ENCODE results near the gene TEX11. TPM values are rescaled to one million over a fixed set of nuclear protein-coding genes. Genes with fewer than 3 reads are reported as not detected.

The TEX11 gene
- not detected in 2 replicates for total RNA-seq

GRCh38 chrX:70908541-70908940, at the start of gene TEX11:
Gene TEX11 (minus strand): TSS chrX:70908711. CDS start chrX:70907789, 922 bp downstream.

Other genes starting within 250 kb of the TEX11 start
- not detected in 2 replicates for gene SLC7A3, start 22.4 kb upstream of the TEX11 start, total RNA-seq
- gene SNX12, start 159.6 kb upstream of the TEX11 start, total RNA-seq: 54.8 and 67.6 TPM in 2 replicates
- 1.2 and 3.5 TPM in 2 replicates for gene FOXO4, start 187.1 kb upstream of the TEX11 start, total RNA-seq
- not detected in 2 replicates for gene CXorf65, start 198.0 kb upstream of the TEX11 start, total RNA-seq
- gene IL2RG, start 202.9 kb upstream of the TEX11 start, total RNA-seq: not detected in 2 replicates
- 7.2 and 15.5 TPM in 2 replicates for gene MED12, start 209.9 kb upstream of the TEX11 start, total RNA-seq
- 0.07 TPM in 1 of 2 replicates, not detected in the other for gene NLGN3, start 236.1 kb upstream of the TEX11 start, total RNA-seq

All from airway epithelial cell (primary cell).